Transverse colon (tissue), 3 donors: ENCODE measurements around the gene TTLL9.

Experiments
- POLR2A ChIP-seq: fragments of 450-650 bp; IDR thresholded peaks from one replicate; pipeline ENCODE4 v1.6.1; 2016; ENCODE audit warnings: antibody characterized with exemption, mild to moderate bottlenecking, moderate library complexity
- TF ChIP-seq, protein P1 (sequence below), 5 experiments: fragments of 200-600 bp in 3 of 5; fragments of 450-650 bp in 2 of 5; sonication (generic) in 3 of 5; IDR thresholded peaks; 1 replicate in 2 of 5; 2 replicates in 3 of 5; pipeline ENCODE4 v1.5.1; 2016 to 2017; ENCODE audit warnings: antibody characterized with exemption in 5 of 5, inconsistent platforms in 3 of 5, mild to moderate bottlenecking in 2 of 5, moderate library complexity in 1 of 5

DNA sequence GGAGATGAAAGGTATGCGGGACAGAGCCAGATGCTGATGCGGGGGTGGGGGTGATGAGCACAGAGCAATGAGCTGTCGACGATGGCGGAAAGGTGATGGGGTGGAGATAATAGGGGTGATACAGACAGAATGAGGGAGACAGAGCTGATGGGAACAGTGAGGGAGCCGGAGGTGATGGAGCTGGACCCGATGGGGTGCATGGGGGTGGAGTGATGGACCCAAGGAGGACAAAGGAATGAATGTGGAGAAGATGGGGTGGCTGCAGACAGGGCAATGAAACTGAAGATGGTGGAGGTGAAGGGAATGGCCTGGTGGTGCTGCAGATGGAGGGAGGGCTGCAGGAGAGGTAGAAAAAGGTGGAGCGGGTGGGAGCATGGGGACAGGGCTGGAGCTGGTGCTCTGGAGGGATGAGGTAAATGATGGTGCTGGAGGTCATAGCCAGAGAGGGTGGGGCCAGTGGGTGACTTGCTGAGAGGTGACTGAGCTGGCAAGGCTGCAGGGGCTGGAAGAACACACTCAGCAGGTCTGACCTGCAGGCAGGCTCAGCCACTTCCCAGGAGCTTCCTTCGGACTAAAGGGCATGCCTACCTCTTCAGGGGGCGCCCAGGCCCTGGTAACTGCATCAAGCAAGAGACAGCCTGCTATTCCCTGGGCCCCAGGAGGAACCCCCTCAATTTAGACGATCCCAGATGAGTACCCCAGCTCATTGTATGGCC lies 19.0 kb upstream of the TTLL9 start:
- TF ChIP-seq, protein P1, sequence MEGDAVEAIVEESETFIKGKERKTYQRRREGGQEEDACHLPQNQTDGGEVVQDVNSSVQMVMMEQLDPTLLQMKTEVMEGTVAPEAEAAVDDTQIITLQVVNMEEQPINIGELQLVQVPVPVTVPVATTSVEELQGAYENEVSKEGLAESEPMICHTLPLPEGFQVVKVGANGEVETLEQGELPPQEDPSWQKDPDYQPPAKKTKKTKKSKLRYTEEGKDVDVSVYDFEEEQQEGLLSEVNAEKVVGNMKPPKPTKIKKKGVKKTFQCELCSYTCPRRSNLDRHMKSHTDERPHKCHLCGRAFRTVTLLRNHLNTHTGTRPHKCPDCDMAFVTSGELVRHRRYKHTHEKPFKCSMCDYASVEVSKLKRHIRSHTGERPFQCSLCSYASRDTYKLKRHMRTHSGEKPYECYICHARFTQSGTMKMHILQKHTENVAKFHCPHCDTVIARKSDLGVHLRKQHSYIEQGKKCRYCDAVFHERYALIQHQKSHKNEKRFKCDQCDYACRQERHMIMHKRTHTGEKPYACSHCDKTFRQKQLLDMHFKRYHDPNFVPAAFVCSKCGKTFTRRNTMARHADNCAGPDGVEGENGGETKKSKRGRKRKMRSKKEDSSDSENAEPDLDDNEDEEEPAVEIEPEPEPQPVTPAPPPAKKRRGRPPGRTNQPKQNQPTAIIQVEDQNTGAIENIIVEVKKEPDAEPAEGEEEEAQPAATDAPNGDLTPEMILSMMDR (IDR thresholded peaks at IDR 0.05), result no peak
- no peak for TF ChIP-seq POLR2A
